ENCODE results near the gene EPB41L1. TPM values are rescaled to one million over a fixed set of nuclear protein-coding genes. Genes with fewer than 3 reads are reported as not detected.

The EPB41L1 gene
- total and polyA plus RNA-seq, 12 donors = 7.5 to 21.7 (median 15.8) TPM

GRCh38 chr20:36170542-36171215 lies 16.1 kb downstream of the EPB41L1 start:
- TF ChIP-seq, protein P1, sequence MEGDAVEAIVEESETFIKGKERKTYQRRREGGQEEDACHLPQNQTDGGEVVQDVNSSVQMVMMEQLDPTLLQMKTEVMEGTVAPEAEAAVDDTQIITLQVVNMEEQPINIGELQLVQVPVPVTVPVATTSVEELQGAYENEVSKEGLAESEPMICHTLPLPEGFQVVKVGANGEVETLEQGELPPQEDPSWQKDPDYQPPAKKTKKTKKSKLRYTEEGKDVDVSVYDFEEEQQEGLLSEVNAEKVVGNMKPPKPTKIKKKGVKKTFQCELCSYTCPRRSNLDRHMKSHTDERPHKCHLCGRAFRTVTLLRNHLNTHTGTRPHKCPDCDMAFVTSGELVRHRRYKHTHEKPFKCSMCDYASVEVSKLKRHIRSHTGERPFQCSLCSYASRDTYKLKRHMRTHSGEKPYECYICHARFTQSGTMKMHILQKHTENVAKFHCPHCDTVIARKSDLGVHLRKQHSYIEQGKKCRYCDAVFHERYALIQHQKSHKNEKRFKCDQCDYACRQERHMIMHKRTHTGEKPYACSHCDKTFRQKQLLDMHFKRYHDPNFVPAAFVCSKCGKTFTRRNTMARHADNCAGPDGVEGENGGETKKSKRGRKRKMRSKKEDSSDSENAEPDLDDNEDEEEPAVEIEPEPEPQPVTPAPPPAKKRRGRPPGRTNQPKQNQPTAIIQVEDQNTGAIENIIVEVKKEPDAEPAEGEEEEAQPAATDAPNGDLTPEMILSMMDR (IDR thresholded peaks at IDR 0.05) = no peak
- Histone ChIP-seq H3K27ac (no peak overlapping the region), H3K27me3 (no peaks in the 10 kb centered on the region)

DNA sequence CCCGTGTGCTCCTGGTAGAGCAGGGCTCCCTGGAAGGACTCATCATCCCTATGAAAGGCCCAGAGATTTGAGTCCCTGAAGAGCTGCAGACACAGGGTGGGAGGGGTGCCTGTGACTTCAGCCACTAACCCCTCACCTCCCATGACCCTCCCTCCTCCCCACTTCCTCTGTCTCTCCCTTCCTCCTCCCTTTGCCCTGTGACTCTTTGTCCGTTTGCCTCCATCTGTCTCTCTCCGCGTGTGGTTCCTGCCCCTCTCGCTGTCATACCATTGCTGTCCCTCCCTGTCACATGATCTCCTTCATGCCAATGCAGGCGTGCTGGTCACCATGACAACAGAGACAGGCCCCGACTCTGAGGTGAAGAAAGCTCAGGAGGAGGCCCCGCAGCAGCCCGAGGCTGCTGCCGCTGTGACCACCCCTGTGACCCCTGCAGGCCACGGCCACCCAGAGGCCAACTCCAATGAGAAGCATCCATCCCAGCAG lies 19.0 kb downstream of the EPB41L1 start:
- peak in 6 of 8 donors; percentile 22 to 71 (median 63) for ATAC-seq
- Histone ChIP-seq H3K27ac (peak overlapping the region in 1 of 10 donors; percentile 6), H3K36me3 (peaks cover 0 to 38% (median 3%) of the 10 kb centered on the region in 9 donors), H3K9me3 (no peaks in the 10 kb centered on the region), H3K4me3 (no peak overlapping the region), H3K4me1 (peaks cover 0 to 19% (median 0%) of the 10 kb centered on the region in 9 donors), H3K27me3 (no peaks in the 10 kb centered on the region)
- intact Hi-C loops (cut with DNase I) = no loop called here
- TF ChIP-seq, protein P1 (IDR thresholded peaks at IDR 0.05) = no peak
- no peak for DNase-seq
- 46 to 53% methylated on average over 11 of the region's 11 CpGs for WGBS, 2 donors

More at GRCh38 chr20:36170542-36171215, 16.1 kb downstream of the EPB41L1 start:
- ATAC-seq (no peak), DNase-seq (no peak)
- 80 to 86% methylated on average over 10 of the region's 10 CpGs for WGBS, 2 donors
- peaks cover 0 to 11% (median 0%) of the 10 kb centered on the region in 9 donors for H3K36me3 ChIP-seq
- H3K9me3 ChIP-seq = no peaks in the 10 kb centered on the region
- intact Hi-C loops (cut with DNase I) = no loop called here
- H3K4me1 ChIP-seq = peaks cover 0 to 19% (median 0%) of the 10 kb centered on the region in 9 donors
- no peak overlapping the region for H3K4me3 ChIP-seq

GRCh38 chr20:36175016-36175415 lies 20.5 kb downstream of the EPB41L1 start:
- H3K4me1 ChIP-seq = peaks cover 0 to 9% (median 0%) of the 10 kb centered on the region in 9 donors
- intact Hi-C loops (cut with DNase I) = no loop called here
- no peak overlapping the region for H3K4me3 ChIP-seq
- no peak overlapping the region for H3K27ac ChIP-seq
- peaks cover 0 to 51% (median 3%) of the 10 kb centered on the region in 9 donors for H3K36me3 ChIP-seq
- 92 to 94% methylated on average over 5 of the region's 5 CpGs for WGBS, 2 donors
- TF ChIP-seq, protein P1 (IDR thresholded peaks at IDR 0.05) = no peak
- H3K9me3 ChIP-seq = no peaks in the 10 kb centered on the region
- DNase-seq (no peak), ATAC-seq (no peak)
- no peaks in the 10 kb centered on the region for H3K27me3 ChIP-seq

- DNase-seq = no peak
- intact Hi-C loops (cut with DNase I) = no loop called here
- H3K9me3 ChIP-seq = no peaks in the 10 kb centered on the region
- H3K4me3 ChIP-seq = no peak overlapping the region
- TF ChIP-seq, protein P1 (IDR thresholded peaks at IDR 0.05) = no peak
- no peak for ATAC-seq
- 88 to 94% methylated on average over 10 of the region's 10 CpGs for WGBS, 2 donors
- no peak overlapping the region for H3K27ac ChIP-seq
- H3K27me3 ChIP-seq = no peaks in the 10 kb centered on the region
- peaks cover 0 to 53% (median 3%) of the 10 kb centered on the region in 9 donors for H3K36me3 ChIP-seq
- peaks cover 0 to 9% (median 0%) of the 10 kb centered on the region in 9 donors for H3K4me1 ChIP-seq
Observed at GRCh38 chr20:36175475-36175995, 21.0 kb downstream of the EPB41L1 start.
